Measurements from ENCODE around the gene ALKBH7. TPM values are rescaled to one million over a fixed set of nuclear protein-coding genes. Genes with fewer than 3 reads are reported as not detected.
A peak's percentile ranks its signal among the peaks of the same experiment; 100 is the strongest.

ALKBH7 gene
- total and polyA plus RNA-seq, 2 of the 13 experiments (the other 11 are each of a cell fraction or from before 2014, with no cell fraction given): 29.6 to 45.9 TPM

GRCh38 chr19:6424195-6424938 is 51.8 kb downstream of the ALKBH7 start, which contains the start of gene KHSRP (continued):
- no peak for TF ChIP-seq FLYWCH1 (CRISPR knock-in tag; IDR thresholded peaks at IDR 0.05)
- TF ChIP-seq CHD2 (IDR thresholded peaks at IDR 0.05; ENCODE audit: low read depth, low read length): no peak
- peak; percentile 30; the same call in 1 of the 2 replicates for TF ChIP-seq SUZ12 (IDR thresholded peaks at IDR 0.05; ENCODE audit: low read depth, low read length)
- no peak for TF ChIP-seq ZNF589 (CRISPR knock-in tag; conservative IDR thresholded peaks at IDR 0.05)
- TF ChIP-seq ZNF615 (CRISPR knock-in tag; IDR thresholded peaks at IDR 0.05; ENCODE audit: borderline replicate concordance): no peak
- no peak for TF ChIP-seq ZNF761 (CRISPR knock-in tag; conservative IDR thresholded peaks at IDR 0.05)
- peak; percentile 47; the same call in 1 of the 2 replicates for TF ChIP-seq ZNF430 (CRISPR knock-in tag; IDR thresholded peaks at IDR 0.05)
- no peak for TF ChIP-seq ZNF816 (CRISPR knock-in tag; IDR thresholded peaks at IDR 0.05; ENCODE audit: borderline replicate concordance)
- peak; percentile 67; the same call in 1 of the 2 replicates for TF ChIP-seq DR1 (CRISPR knock-in tag; IDR thresholded peaks at IDR 0.05)
- TF ChIP-seq MYPOP (CRISPR knock-in tag; IDR thresholded peaks at IDR 0.05): no peak
- no peak for TF ChIP-seq SAFB2 (CRISPR knock-in tag; IDR thresholded peaks at IDR 0.05; ENCODE audit: borderline replicate concordance, low read depth)
- TF ChIP-seq, protein P1, sequence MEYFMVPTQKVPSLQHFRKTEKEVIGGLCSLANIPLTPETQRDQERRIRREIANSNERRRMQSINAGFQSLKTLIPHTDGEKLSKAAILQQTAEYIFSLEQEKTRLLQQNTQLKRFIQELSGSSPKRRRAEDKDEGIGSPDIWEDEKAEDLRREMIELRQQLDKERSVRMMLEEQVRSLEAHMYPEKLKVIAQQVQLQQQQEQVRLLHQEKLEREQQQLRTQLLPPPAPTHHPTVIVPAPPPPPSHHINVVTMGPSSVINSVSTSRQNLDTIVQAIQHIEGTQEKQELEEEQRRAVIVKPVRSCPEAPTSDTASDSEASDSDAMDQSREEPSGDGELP (IDR thresholded peaks at IDR 0.05; ENCODE audit: borderline replicate concordance, low read depth): no peak
- no peak for TF ChIP-seq ZNF572 (CRISPR knock-in tag; IDR thresholded peaks at IDR 0.05)
- peak; percentile 48 for TF ChIP-seq SRSF1 (optimal IDR thresholded peaks at IDR 0.05; ENCODE audit: low read depth, low read length)
- TF ChIP-seq ZNF143 (CRISPR knock-in tag; IDR thresholded peaks at IDR 0.05): peak; percentile 85
- peak; percentile 83 for TF ChIP-seq POLR2G (IDR thresholded peaks at IDR 0.05; ENCODE audit: low read depth, low read length)
- no peak for TF ChIP-seq SMAD9 (CRISPR knock-in tag; IDR thresholded peaks at IDR 0.05)
- TF ChIP-seq ZBTB25 (CRISPR knock-in tag; IDR thresholded peaks at IDR 0.05): 0 out of 2 replicates have a peak, but pooled peaks have one; percentile 8
- no peak for TF ChIP-seq NPAS2 (CRISPR knock-in tag; IDR thresholded peaks at IDR 0.05; ENCODE audit: borderline replicate concordance)
- TF ChIP-seq RFX5 (IDR thresholded peaks at IDR 0.05; ENCODE audit: low read depth, low read length): no peak
- TF ChIP-seq ZNF777 (CRISPR knock-in tag; IDR thresholded peaks at IDR 0.05): 0 out of 2 replicates have a peak, but pooled peaks have one; percentile 11
- TF ChIP-seq FOXO1 (CRISPR knock-in tag; IDR thresholded peaks at IDR 0.05): no peak
- 0 out of 2 replicates have a peak, but pooled peaks have one; percentile 46 for TF ChIP-seq ZNF451 (CRISPR knock-in tag; IDR thresholded peaks at IDR 0.05)
- TF ChIP-seq CBX5 (CRISPR knock-in tag; IDR thresholded peaks at IDR 0.05; ENCODE audit: borderline replicate concordance): no peak
- no peak for TF ChIP-seq SSRP1 (CRISPR knock-in tag; IDR thresholded peaks at IDR 0.05)
- TF ChIP-seq XRCC5 (optimal IDR thresholded peaks at IDR 0.05; ENCODE audit: low read length): no peak
- TF ChIP-seq NCOA1 (CRISPR knock-in tag; IDR thresholded peaks at IDR 0.05): no peak
- TF ChIP-seq SPEN (CRISPR knock-in tag; IDR thresholded peaks at IDR 0.05; ENCODE audit: low read depth): peak; percentile 63; the same call in 1 of the 2 replicates
- 0 out of 2 replicates have a peak, but pooled peaks have one; percentile 10 for TF ChIP-seq NFKB2 (CRISPR knock-in tag; IDR thresholded peaks at IDR 0.05; ENCODE audit: borderline replicate concordance)
- TF ChIP-seq PAF1 (CRISPR knock-in tag; IDR thresholded peaks at IDR 0.05): no peak
- no peak for TF ChIP-seq ZNF12 (CRISPR knock-in tag; IDR thresholded peaks at IDR 0.05)
